Astrocyte (in vitro differentiated cells and primary cell): ENCODE measurements around the gene FAM135A.
"Not testable (repeated sequence)": the region's sequence is repeated elsewhere in the genome, so short reads cannot be mapped to it uniquely, and the experiment has no call there.

Experiments
- EZH2 ChIP-seq: IDR thresholded peaks from 2 replicates; pipeline ENCODE4 v1.6.1; 2012; ENCODE audit warnings: mild to moderate bottlenecking, low read length, inconsistent platforms; ENCODE audit not compliant: insufficient read depth
- TF ChIP-seq, protein P1 (sequence below): IDR thresholded peaks from 2 replicates; pipeline ENCODE4 v1.5.1; 2011; ENCODE audit warnings: low read depth, mild to moderate bottlenecking, inconsistent platforms, low read length, moderate library complexity; ENCODE audit not compliant: insufficient read depth

GRCh38 chr6:70453899-70454298 is 40.6 kb downstream of the FAM135A start:
- TF ChIP-seq, protein P1, sequence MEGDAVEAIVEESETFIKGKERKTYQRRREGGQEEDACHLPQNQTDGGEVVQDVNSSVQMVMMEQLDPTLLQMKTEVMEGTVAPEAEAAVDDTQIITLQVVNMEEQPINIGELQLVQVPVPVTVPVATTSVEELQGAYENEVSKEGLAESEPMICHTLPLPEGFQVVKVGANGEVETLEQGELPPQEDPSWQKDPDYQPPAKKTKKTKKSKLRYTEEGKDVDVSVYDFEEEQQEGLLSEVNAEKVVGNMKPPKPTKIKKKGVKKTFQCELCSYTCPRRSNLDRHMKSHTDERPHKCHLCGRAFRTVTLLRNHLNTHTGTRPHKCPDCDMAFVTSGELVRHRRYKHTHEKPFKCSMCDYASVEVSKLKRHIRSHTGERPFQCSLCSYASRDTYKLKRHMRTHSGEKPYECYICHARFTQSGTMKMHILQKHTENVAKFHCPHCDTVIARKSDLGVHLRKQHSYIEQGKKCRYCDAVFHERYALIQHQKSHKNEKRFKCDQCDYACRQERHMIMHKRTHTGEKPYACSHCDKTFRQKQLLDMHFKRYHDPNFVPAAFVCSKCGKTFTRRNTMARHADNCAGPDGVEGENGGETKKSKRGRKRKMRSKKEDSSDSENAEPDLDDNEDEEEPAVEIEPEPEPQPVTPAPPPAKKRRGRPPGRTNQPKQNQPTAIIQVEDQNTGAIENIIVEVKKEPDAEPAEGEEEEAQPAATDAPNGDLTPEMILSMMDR, result not testable (repeated sequence)
- TF ChIP-seq EZH2, result not testable (repeated sequence)
